IMR-90 (cell line): ENCODE results near the gene HIVEP3.

Experiments used
- FOS ChIP-seq: fragments of 150-350 bp; IDR thresholded peaks from 2 replicates; pipeline ENCODE4 v1.6.1; 2016; ENCODE audit warnings: low read depth, low read length
- NFE2L2 ChIP-seq: fragments of 150-350 bp; IDR thresholded peaks from 2 replicates; pipeline ENCODE4 v1.6.1; 2016; ENCODE audit warnings: low read depth, mild to moderate bottlenecking, low read length

GRCh38 chr1:41804176-41804575 is 114.5 kb downstream of the HIVEP3 start:
- TF ChIP-seq NFE2L2 (no peak), FOS (no peak)
